Lung (tissue), 12 donors: ENCODE data around the gene MAP2K7. TPM values are rescaled to one million over a fixed set of nuclear protein-coding genes. Genes with fewer than 3 reads are reported as not detected.
"Not testable (repeated sequence)": the region's sequence is repeated elsewhere in the genome, so short reads cannot be mapped to it uniquely, and the experiment has no call there.

Experiments used
- ATAC-seq: fragments of 200-7000 bp; cut with Tn5 transposase; one replicate; pipeline ENCODE4 v1.9.1; 2020; ENCODE audit warnings: moderate number of reproducible peaks; ENCODE audit not compliant: insufficient read depth, low FRiP score
- DNase-seq, 3 donors: peaks; one replicate each; pipeline ENCODE4 v3.0.0-alpha.2; 2013 to 2017
- H3K27ac ChIP-seq, 2 donors: one replicate each; pipeline ENCODE4 v1.5.1; 2013; ENCODE audit warnings: mild to moderate bottlenecking in 2 of 2, moderate library complexity in 2 of 2, control low read depth in 1 of 2, inconsistent platforms in 1 of 2, low read depth in 1 of 2, low read length in 1 of 2
- H3K27me3 ChIP-seq, 3 donors: one replicate each; pipeline ENCODE4 v1.5.1; 2013; ENCODE audit warnings: low read length in 2 of 3; ENCODE audit not compliant: control insufficient read depth in 3 of 3, insufficient read depth in 3 of 3
- H3K36me3 ChIP-seq, 4 donors: one replicate each; pipeline ENCODE4 v1.5.1; 2013; ENCODE audit warnings: low read length in 4 of 4, mild to moderate bottlenecking in 1 of 4, moderate library complexity in 1 of 4; ENCODE audit not compliant: control insufficient read depth in 4 of 4, insufficient read depth in 4 of 4
- H3K4me1 ChIP-seq, 5 donors: one replicate each; pipeline ENCODE4 v1.5.1; 2013; ENCODE audit warnings: low read length in 5 of 5, mild to moderate bottlenecking in 2 of 5, moderate library complexity in 1 of 5; ENCODE audit not compliant: control insufficient read depth in 5 of 5, insufficient read depth in 5 of 5
- H3K4me3 ChIP-seq: one replicate; pipeline ENCODE4 v1.5.1; 2013; ENCODE audit warnings: mild to moderate bottlenecking, control low read depth, moderate library complexity
- H3K9ac ChIP-seq, 2 donors: one replicate each; pipeline ENCODE4 v1.5.1; 2013; ENCODE audit warnings: low read length in 2 of 2, control low read depth in 1 of 2; ENCODE audit not compliant: insufficient read depth in 1 of 2
- H3K9me3 ChIP-seq, 4 donors: one replicate each; pipeline ENCODE4 v1.5.1; 2013; ENCODE audit warnings: low read length in 3 of 4, mild to moderate bottlenecking in 1 of 4, moderate library complexity in 1 of 4; ENCODE audit not compliant: control insufficient read depth in 4 of 4, insufficient read depth in 3 of 4
- CTCF ChIP-seq: IDR thresholded peaks from 2 replicates; pipeline ENCODE4 v1.5.1; 2012; ENCODE audit warnings: mild to moderate bottlenecking; ENCODE audit errors: control extremely low read depth, extremely low read depth
- WGBS, 2 donors: extraction: QIAGEN DNeasy Blood & Tissue Kit; methylation state at CpG; one replicate each; pipeline ENCODE4 v1.1.7; 2013; 5-methylcytosine and 5-hydroxymethylcytosine counted together
- polyA plus RNA-seq, 2 donors: library from polyadenylated mRNA; stranded (reverse); fragments of 200-250 nt; gene quantifications; one replicate each; pipeline ENCODE4 v1.2.1, GENCODE V29; 2013
- total RNA-seq, 2 donors: library from RNA; depleted of rRNA in 1 of 2; stranded (reverse); fragments of >200 nt in 1 of 2; gene quantifications; one replicate each; pipeline ENCODE4 v1.2.1, GENCODE V29; 2014 to 2021
- donor health status: control.
- donor health status: control.
- donor health status: Bipolar disorder and iron deficiency.
- donor health status: healthy.
- donor health status: DM: yes; HTN: yes; CAD: no.

MAP2K7 gene
- total and polyA plus RNA-seq, 4 donors = 17.8 to 41.7 (median 23.4) TPM

DNA sequence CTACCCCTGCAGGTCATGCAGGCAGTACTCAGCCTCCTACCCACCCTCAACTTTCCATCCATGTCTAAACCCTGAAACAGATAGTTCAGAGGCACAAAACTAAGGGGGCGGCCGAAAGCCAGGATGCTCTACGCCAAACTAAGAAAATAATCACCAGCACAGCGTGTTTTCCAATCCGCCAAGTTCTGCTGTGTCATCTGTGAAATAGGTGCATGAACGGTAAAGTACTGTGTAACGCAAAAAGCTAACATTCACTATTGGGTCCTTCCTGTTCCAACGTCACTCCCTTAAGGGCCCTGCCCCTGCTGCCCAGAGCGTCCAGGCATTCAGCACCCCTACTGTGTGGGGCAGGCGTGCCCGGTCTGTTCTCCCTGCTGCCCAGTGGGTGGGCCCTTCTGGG is 52.0 kb downstream of the MAP2K7 start:
- Histone ChIP-seq H3K27me3 (no peaks in the 10 kb centered on the region), H3K9me3 (no peaks in the 10 kb centered on the region), H3K36me3 (peaks cover 0 to 10% (median 5%) of the 10 kb centered on the region in 4 donors), H3K9ac (no peak overlapping the region), H3K27ac (no peak overlapping the region), H3K4me1 (peaks cover 0 to 5% (median 0%) of the 10 kb centered on the region in 5 donors), H3K4me3 (no peak overlapping the region)
- 79 to 89% methylated on average over 11 of the region's 11 CpGs for WGBS, 2 donors
- no peak for ATAC-seq
- TF ChIP-seq CTCF = no peak
- DNase-seq = no peak

DNA sequence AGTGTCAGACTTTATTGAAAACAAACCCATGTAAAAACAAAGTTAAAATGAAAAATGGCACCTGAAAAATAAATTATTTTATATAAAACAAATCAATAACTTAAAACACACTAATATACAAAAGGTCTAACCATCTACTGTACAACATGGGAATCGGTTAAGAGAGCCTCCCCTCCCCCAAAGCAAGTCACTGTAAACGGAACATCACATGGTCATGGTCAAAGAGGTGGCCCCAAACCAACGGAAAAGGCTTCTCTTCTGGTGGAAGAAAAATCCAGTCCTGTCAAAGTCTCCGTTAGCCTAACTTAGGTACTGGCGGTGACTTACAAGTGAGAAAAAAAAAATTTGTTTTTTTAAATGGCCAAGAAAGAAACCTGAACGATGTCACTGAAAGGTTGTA is 55.5 kb downstream of the MAP2K7 start:
- no peaks in the 10 kb centered on the region for H3K9me3 ChIP-seq
- H3K27me3 ChIP-seq = no peaks in the 10 kb centered on the region
- WGBS, 2 donors = 30 to 61% methylated on average over 6 of the region's 6 CpGs
- peaks cover 5 to 30% (median 16%) of the 10 kb centered on the region in 4 donors for H3K36me3 ChIP-seq
- ATAC-seq (no peak), DNase-seq (no peak)
- H3K9ac ChIP-seq = no peak overlapping the region
- H3K4me3 ChIP-seq = no peak overlapping the region
- H3K4me1 ChIP-seq = no peaks in the 10 kb centered on the region
- H3K27ac ChIP-seq = no peak overlapping the region
- TF ChIP-seq CTCF = no peak

GRCh38 chr19:7961082-7961481 is 57.4 kb downstream of the MAP2K7 start:
- H3K36me3 ChIP-seq = peaks cover 10 to 42% (median 19%) of the 10 kb centered on the region in 4 donors
- H3K4me1 ChIP-seq, H3K4me3 ChIP-seq, H3K9ac ChIP-seq, H3K27ac ChIP-seq, ATAC-seq, H3K9me3 ChIP-seq, H3K27me3 ChIP-seq, DNase-seq: not testable (repeated sequence)
- 93 to 96% methylated on average over 4 of the region's 4 CpGs for WGBS, 2 donors

DNA sequence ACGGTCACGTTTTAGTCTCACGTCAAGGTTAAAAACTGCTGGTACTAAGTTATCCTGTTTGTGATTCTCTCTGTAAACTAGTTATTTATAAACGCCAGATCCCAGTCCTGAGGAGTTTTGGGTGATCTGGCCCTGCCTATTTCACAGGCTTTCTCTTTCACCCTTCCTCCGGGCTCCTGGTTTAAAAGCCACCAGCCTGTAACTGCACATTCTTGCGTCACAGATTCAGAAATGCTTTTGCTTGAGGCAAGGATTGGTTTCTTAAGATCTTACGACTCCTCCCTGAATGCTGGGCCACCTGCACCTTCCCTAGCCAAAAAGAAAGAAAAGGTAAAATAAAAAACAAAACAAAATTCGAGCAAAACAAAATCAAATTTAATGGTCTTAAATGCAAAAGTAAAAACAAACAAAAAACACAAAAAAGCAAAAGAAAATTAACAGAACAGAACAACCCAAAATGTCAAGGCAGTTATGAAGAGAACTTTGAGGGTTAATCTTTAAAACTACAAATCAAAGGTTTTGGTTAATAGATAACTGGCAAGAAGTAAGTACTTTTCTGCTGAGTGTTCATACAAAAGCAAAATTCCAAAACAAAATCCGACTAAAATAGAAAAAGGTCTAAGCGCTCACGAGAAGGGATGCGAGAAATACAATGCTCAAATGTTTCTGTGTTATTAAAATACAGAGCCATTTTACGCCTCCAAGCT is 58.4 kb downstream of the MAP2K7 start:
- TF ChIP-seq CTCF = no peak
- Histone ChIP-seq H3K36me3 (peaks cover 16 to 45% (median 22%) of the 10 kb centered on the region in 4 donors), H3K9me3 (no peaks in the 10 kb centered on the region), H3K27me3 (no peaks in the 10 kb centered on the region), H3K4me3 (no peak overlapping the region), H3K9ac (no peak overlapping the region), H3K4me1 (no peaks in the 10 kb centered on the region), H3K27ac (no peak overlapping the region)
- ATAC-seq (no peak), DNase-seq (peak in 2 of 3 donors; percentile 10 to 43)
- WGBS, 2 donors = 77 to 81% methylated on average over 13 of the region's 13 CpGs
